HG03103 (cell line): ENCODE measurements around the gene SAMD3.
"Not testable (repeated sequence)": the region's sequence is repeated elsewhere in the genome, so short reads cannot be mapped to it uniquely, and the experiment has no call there.

ENCODE experiments used
- ATAC-seq: cut with Tn5 transposase; IDR thresholded peaks from one replicate; pipeline ENCODE4 v1.9.1; 2021; ENCODE audit warnings: low read depth; ENCODE audit not compliant: unreplicated experiment

The SAMD3 gene

GRCh38 chr6:130222775-130223174 is at the start of gene SAMD3:
SAMD3 (minus strand) TSS chr6:130222951; CDS start chr6:130215273, 7,678 bp downstream.
- no peak for ATAC-seq

GRCh38 chr6:130269969-130270635 is 47.4 kb upstream of the SAMD3 start:
- peak; percentile 92 for ATAC-seq

GRCh38 chr6:130265553-130265952 is 42.8 kb upstream of the SAMD3 start:
- ATAC-seq = not testable (repeated sequence)

- ATAC-seq = no peak
Measured at GRCh38 chr6:130262008-130262407, 39.3 kb upstream of the SAMD3 start.

GRCh38 chr6:130261558-130261957 is 38.8 kb upstream of the SAMD3 start:
- not testable (repeated sequence) for ATAC-seq

GRCh38 chr6:130260614-130261241 is 38.0 kb upstream of the SAMD3 start:
- peak; percentile 25 for ATAC-seq

GRCh38 chr6:130260050-130260462 is 37.3 kb upstream of the SAMD3 start:
- peak; percentile 66 for ATAC-seq

- ATAC-seq = peak; percentile 15
Measured at GRCh38 chr6:130259557-130259956, 36.8 kb upstream of the SAMD3 start.

GRCh38 chr6:130259140-130259539 is 36.4 kb upstream of the SAMD3 start:
- ATAC-seq = no peak

GRCh38 chr6:130252527-130253237 is 29.9 kb upstream of the SAMD3 start:
- no peak for ATAC-seq

- ATAC-seq = no peak
Measured at GRCh38 chr6:130245267-130245666, 22.5 kb upstream of the SAMD3 start.

GRCh38 chr6:130244728-130245127 is 22.0 kb upstream of the SAMD3 start:
- no peak for ATAC-seq

GRCh38 chr6:130240232-130240631 is 17.5 kb upstream of the SAMD3 start:
- ATAC-seq = no peak

- ATAC-seq = no peak
Measured at GRCh38 chr6:130239755-130240154, 17.0 kb upstream of the SAMD3 start.

- ATAC-seq = no peak
Measured at GRCh38 chr6:130233330-130233729, 10.6 kb upstream of the SAMD3 start.

- ATAC-seq = not testable (repeated sequence)
Measured at GRCh38 chr6:130230531-130230930, 7.8 kb upstream of the SAMD3 start.

GRCh38 chr6:130229645-130230044 is 6.9 kb upstream of the SAMD3 start:
- no peak for ATAC-seq

GRCh38 chr6:130223508-130223907 is 757 bp upstream of the SAMD3 start:
- peak; percentile 98 for ATAC-seq

- no peak for ATAC-seq
Measured at GRCh38 chr6:130218134-130218533, 4.6 kb downstream of the SAMD3 start.

GRCh38 chr6:130216620-130217019 is 6.1 kb downstream of the SAMD3 start:
- no peak for ATAC-seq

- no peak for ATAC-seq
Measured at GRCh38 chr6:130215526-130215925, 7.2 kb downstream of the SAMD3 start.
